ENCODE data around the gene ROBO4. TPM values are rescaled to one million over a fixed set of nuclear protein-coding genes. Genes with fewer than 3 reads are reported as not detected.

The ROBO4 gene
- total RNA-seq, 2 experiments from 2014 or later = not detected

GRCh38 chr11:124873951-124874350, 23.7 kb downstream of the ROBO4 start:
- intact Hi-C loops (cut with micrococcal nuclease) = no loop called here
- TF ChIP-seq CTCF (IDR thresholded peaks at IDR 0.05) = no peak
- H3K27ac Mint-ChIP-seq = no peak overlapping the region
- ChIA-PET CTCF (interaction anchor here (1.2 kb wide), 2 partner anchors 19 to 36 kb away, joined by 4 read pairs; no protein-coding TSS in a partner anchor), POLR2A (interaction anchor here (0.6 kb wide), 1 partner anchor 67 kb away, joined by 3 read pairs; no protein-coding TSS in a partner anchor)
- H3K36me3 Mint-ChIP-seq (ENCODE audit: low read depth) = no peaks in the 10 kb centered on the region
- ATAC-seq (no peak), DNase-seq (no peak)
- no peaks in the 10 kb centered on the region for H3K9me3 Mint-ChIP-seq
- peaks cover 21% of the 10 kb centered on the region for H3K4me1 Mint-ChIP-seq (ENCODE audit: low read depth)
- H3K4me3 Mint-ChIP-seq = no peak overlapping the region
- peaks cover 44% of the 10 kb centered on the region for H3K27me3 Mint-ChIP-seq

- DNase-seq (no peak), ATAC-seq (no peak)
- Mint-ChIP-seq H3K36me3 (ENCODE audit: low read depth) (no peaks in the 10 kb centered on the region), H3K4me3 (no peak overlapping the region), H3K9me3 (no peaks in the 10 kb centered on the region), H3K27me3 (peaks cover 56% of the 10 kb centered on the region), H3K4me1 (ENCODE audit: low read depth) (peaks cover 25% of the 10 kb centered on the region), H3K27ac (no peak overlapping the region)
- intact Hi-C loops (cut with micrococcal nuclease) = no loop called here
- ChIA-PET CTCF (interaction anchor here (0.7 to 1.0 kb wide), 2 partner anchors 36 to 79 kb away, joined by 3 read pairs; no protein-coding TSS in a partner anchor), POLR2A (no interaction called here)
- no peak for TF ChIP-seq CTCF (IDR thresholded peaks at IDR 0.05)
These were observed 24.9 kb downstream of the ROBO4 start for GRCh38 chr11:124872741-124873140.

DNA sequence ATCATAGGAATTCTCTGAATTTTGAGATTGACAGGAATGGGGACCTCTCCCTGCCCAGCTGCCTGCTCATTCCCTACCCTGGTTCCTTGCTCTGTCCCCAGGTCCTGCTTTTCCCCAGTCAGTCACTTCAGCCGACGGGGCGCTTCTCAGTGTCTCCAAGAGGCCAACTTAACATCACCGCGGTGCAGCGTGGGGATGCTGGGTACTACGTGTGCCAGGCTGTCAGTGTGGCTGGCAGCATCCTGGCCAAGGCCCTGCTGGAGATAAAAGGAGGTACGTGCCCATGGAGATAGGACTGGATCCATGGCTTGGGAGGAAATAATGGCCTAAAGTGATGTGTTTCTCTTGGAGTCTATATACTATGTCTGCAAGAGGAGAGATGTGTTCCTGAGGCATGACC, 25.4 kb downstream of the ROBO4 start:
- Mint-ChIP-seq H3K4me3 (no peak overlapping the region), H3K9me3 (no peaks in the 10 kb centered on the region), H3K27ac (no peak overlapping the region), H3K36me3 (ENCODE audit: low read depth) (no peaks in the 10 kb centered on the region), H3K27me3 (peaks cover 61% of the 10 kb centered on the region), H3K4me1 (ENCODE audit: low read depth) (peaks cover 22% of the 10 kb centered on the region)
- TF ChIP-seq CTCF (IDR thresholded peaks at IDR 0.05) = no peak
- ChIA-PET CTCF (interaction anchor here (0.7 to 1.2 kb wide), 2 partner anchors 35 to 228 kb away, joined by 3 to 4 read pairs; no protein-coding TSS in a partner anchor), POLR2A (no interaction called here)
- no peak for ATAC-seq
- intact Hi-C loops (cut with micrococcal nuclease) = no loop called here
- DNase-seq = no peak

DNA sequence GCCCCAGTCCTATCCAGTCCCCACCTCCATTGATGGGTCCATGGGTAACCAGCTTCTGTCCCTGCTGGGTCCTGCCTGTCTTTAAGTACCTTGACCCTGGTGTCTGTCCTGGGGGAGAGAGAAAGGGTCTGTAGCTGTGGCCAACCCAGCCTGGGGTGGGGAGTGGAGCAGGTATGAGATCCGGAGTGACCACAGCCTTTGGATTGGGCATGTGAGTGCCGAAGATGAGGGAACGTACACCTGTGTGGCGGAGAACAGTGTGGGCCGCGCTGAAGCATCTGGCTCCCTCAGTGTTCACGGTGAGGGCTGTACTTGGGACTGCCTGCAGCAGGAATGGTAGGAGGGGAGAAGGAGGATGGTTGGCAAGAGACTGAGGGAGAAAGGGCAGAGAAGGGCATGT, 27.2 kb downstream of the ROBO4 start:
- H3K36me3 Mint-ChIP-seq (ENCODE audit: low read depth) = no peaks in the 10 kb centered on the region
- POLR2A ChIA-PET = interaction anchor here (1.3 kb wide), 1 partner anchor 25 kb away, joined by 3 read pairs; no protein-coding TSS in a partner anchor

More for the DNA sequence above, 27.2 kb downstream of the ROBO4 start:
- Mint-ChIP-seq H3K4me1 (ENCODE audit: low read depth) (peaks cover 24% of the 10 kb centered on the region), H3K4me3 (no peak overlapping the region), H3K27ac (no peak overlapping the region), H3K27me3 (peaks cover 73% of the 10 kb centered on the region), H3K9me3 (no peaks in the 10 kb centered on the region)
- CTCF ChIA-PET = no interaction called here
- no peak for ATAC-seq
- no peak for DNase-seq
- no peak for TF ChIP-seq CTCF (IDR thresholded peaks at IDR 0.05)
- intact Hi-C loops (cut with micrococcal nuclease) = no loop called here

Measured in activated CD8-positive, alpha-beta T cell treated with anti-CD3 and anti-CD28 coated beads for 36 hours (primary cell).